Measurements from ENCODE around the gene TGM5.
"Not testable (repeated sequence)": the region's sequence is repeated elsewhere in the genome, so short reads cannot be mapped to it uniquely, and the experiment has no call there.

Gene TGM5

GRCh38 chr15:43246261-43246774 lies 20.4 kb downstream of the TGM5 start:
- DNase-seq (ENCODE audit: low read depth, low spot score), result no peak

- DNase-seq (ENCODE audit: low read depth, low spot score), result no peak
Measured at GRCh38 chr15:43244092-43244491, 22.6 kb downstream of the TGM5 start.

- no peak for DNase-seq (ENCODE audit: low read depth, low spot score)
Measured at GRCh38 chr15:43243020-43243645, 23.6 kb downstream of the TGM5 start.

GRCh38 chr15:43242616-43243015 lies 24.1 kb downstream of the TGM5 start:
- DNase-seq (ENCODE audit: low read depth, low spot score), result no peak

GRCh38 chr15:43241100-43241499 lies 25.6 kb downstream of the TGM5 start:
- DNase-seq (ENCODE audit: low read depth, low spot score), result no peak

- DNase-seq (ENCODE audit: low read depth, low spot score), result no peak
Measured at GRCh38 chr15:43239732-43240491, 26.8 kb downstream of the TGM5 start.

GRCh38 chr15:43238671-43239131 lies 28.0 kb downstream of the TGM5 start:
- DNase-seq (ENCODE audit: low read depth, low spot score), result no peak

- no peak for DNase-seq (ENCODE audit: low read depth, low spot score)
Measured at GRCh38 chr15:43237842-43238470, 28.8 kb downstream of the TGM5 start.

GRCh38 chr15:43235536-43235935 lies 31.2 kb downstream of the TGM5 start:
- no peak for DNase-seq (ENCODE audit: low read depth, low spot score)

GRCh38 chr15:43232289-43232874 lies 34.3 kb downstream of the TGM5 start:
- no peak for DNase-seq (ENCODE audit: low read depth, low spot score)

- no peak for DNase-seq (ENCODE audit: low read depth, low spot score)
Measured at GRCh38 chr15:43230640-43231115, 36.0 kb downstream of the TGM5 start.

GRCh38 chr15:43229977-43230376 lies 36.8 kb downstream of the TGM5 start:
- DNase-seq (ENCODE audit: low read depth, low spot score), result no peak

GRCh38 chr15:43226436-43227305 lies 40.1 kb downstream of the TGM5 start:
- DNase-seq (ENCODE audit: low read depth, low spot score), result no peak

- not testable (repeated sequence) for DNase-seq (ENCODE audit: low read depth, low spot score)
Measured at GRCh38 chr15:43225950-43226255, 40.8 kb downstream of the TGM5 start.

GRCh38 chr15:43225201-43225949 lies 41.4 kb downstream of the TGM5 start:
- no peak for DNase-seq (ENCODE audit: low read depth, low spot score)

- DNase-seq (ENCODE audit: low read depth, low spot score), result no peak
Measured at GRCh38 chr15:43221422-43221821, 45.3 kb downstream of the TGM5 start.

GRCh38 chr15:43220991-43221403 lies 45.7 kb downstream of the TGM5 start, which contains the start of gene EPB42:
TSS of gene EPB42 (minus strand) at chr15:43221018. CDS start at chr15:43220825, 193 bp downstream.
- no peak for DNase-seq (ENCODE audit: low read depth, low spot score)

- no peak for DNase-seq (ENCODE audit: low read depth, low spot score)
Measured at GRCh38 chr15:43219929-43220928, 46.5 kb downstream of the TGM5 start.
